ENCODE results near the gene EYS.
"Not testable (repeated sequence)": the region's sequence is repeated elsewhere in the genome, so short reads cannot be mapped to it uniquely, and the experiment has no call there.

EYS gene

DNA sequence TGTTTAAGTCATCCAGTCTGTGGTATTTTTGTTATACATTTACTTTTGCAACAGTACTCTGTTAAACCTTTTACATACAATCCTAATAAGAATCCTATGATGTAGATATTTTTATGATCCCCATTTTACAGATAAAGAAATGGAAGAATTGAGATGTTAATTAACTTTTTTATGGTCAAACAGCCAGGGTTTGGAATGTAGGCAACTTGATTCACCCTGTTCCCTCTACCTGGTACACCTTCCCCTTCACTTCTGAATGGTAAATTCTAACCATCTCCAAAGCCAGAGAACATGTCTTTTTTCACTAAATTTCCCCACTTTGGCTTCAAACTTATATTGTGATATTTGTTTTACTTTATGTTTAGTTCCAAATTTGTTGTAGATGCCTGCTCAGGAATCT, 1771.3 kb downstream of the EYS start:
- in situ Hi-C loops (cut with MboI; ENCODE audit: low sequenced_read_pairs), result no loop called here

DNA sequence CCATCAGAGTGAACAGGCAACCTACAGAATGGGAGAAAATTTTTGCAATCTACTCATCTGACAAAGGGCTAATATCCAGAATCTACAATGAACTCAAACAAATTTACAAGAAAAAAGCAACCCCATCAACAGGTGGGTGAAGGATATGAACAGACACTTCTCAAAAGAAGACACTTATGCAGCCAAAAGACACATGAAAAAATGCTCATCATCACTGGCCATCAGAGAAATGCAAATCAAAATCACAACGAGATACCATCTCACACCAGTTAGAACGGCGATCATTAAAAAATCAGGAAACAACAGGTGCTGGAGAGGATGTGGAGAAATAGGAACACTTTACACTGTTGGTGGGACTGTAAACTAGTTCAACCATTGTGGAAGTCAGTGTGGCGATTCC, 1773.1 kb downstream of the EYS start:
- in situ Hi-C loops (cut with MboI; ENCODE audit: low sequenced_read_pairs), result not testable (repeated sequence)

DNA sequence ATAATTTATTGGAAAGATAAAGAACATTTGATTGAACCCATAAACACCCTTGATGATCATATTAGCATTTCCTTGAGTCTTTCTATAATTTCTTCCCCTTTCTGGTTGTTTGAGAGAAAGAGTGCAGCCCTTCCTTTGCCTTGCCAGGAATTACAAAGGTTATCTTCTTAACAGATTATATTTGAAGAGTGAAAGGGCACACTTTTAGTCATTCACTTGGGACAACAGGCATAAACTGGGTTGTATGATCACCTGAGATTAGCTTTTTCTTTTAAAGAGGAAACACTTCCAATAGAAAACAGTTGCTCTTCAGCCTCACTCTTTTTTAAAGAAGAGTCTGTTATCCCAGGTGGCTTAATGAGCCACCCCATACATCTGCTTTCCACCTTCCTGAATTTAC, 1776.2 kb downstream of the EYS start:
- in situ Hi-C loops (cut with MboI; ENCODE audit: low sequenced_read_pairs), result no loop called here

DNA sequence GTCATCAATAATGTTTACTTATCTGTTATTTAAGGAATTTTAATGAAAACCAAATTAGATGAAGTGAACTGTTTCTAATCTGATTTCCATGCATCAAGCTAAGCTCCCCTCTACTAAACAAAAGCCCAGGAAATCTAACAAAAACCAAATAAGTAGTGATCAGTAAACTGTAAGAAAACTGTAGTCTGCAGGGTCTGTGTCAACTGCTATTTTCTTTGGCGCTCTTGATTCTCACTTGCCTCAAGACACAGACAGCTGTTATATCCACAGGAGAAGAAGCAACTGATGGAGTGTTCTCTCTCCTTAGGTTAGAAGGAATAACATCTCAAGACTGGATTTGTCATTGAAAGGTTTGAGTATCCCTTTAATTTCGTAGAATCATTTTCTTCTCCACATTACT, 1777.9 kb downstream of the EYS start:
- in situ Hi-C loops (cut with MboI; ENCODE audit: low sequenced_read_pairs), result no loop called here

DNA sequence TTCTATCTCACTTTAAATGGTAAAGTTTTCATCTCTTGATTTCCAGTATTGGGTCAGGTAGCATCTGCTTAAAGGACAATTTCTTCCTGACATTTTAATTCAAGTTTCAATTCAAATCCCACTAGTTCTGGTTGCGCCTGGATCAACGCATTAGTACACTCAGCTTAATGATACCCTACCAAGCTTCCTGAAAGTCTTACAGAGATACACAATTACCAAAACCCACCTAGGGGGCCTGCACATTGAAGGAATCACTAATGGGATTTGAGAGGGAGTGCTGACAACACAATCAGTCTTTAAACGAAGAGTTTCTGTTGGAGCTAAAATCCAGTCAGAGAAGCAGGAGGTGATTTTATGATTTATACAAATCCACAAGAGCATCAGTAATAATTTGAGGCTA, 1778.4 kb downstream of the EYS start:
- in situ Hi-C loops (cut with MboI; ENCODE audit: low sequenced_read_pairs), result no loop called here

DNA sequence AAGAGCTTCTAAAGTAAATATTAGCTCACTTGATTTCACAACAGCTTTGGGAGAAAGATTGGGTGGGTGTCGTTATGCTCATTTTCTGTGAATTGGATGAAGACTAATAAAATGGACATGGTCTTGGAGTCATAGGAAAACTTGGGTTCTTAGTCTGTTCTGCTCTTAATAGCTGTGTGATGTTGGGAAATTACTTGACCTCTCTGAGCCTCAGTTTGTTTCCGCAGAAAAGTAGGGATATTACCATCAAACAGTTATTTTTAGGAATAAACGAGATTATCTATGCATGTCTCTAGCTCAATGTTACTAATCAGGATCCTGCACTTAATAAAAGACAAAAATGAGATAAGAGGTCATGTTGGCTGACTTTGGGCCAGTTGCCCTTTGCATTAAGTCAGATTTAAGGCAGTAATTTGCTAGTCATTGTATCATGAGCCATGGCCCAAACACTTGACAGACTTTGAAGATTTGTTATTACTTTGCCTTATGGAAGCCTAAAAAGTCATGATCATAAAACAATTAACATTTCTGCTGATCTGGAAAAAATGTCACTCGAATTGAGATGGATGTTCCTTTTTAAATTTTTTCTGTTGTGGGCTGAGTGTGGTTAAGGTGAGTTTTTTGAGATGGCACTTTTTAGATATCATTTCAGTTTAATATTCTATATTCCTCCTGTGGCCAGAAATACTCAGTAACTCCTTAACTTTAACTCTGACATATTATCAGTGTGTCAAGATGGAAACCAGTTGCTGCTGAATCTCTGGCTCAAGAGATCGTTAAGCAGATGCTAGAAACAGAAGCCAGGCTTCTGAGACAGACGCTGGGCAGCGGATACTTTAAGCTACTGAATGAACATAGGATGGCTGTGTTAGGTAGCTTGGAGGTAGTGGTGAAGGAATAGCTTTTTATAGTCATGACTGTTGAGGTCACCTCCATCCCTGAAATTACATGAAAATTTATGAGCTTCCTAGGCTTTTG, 1779.8 kb downstream of the EYS start:
- in situ Hi-C loops (cut with MboI; ENCODE audit: low sequenced_read_pairs), result no loop called here

DNA sequence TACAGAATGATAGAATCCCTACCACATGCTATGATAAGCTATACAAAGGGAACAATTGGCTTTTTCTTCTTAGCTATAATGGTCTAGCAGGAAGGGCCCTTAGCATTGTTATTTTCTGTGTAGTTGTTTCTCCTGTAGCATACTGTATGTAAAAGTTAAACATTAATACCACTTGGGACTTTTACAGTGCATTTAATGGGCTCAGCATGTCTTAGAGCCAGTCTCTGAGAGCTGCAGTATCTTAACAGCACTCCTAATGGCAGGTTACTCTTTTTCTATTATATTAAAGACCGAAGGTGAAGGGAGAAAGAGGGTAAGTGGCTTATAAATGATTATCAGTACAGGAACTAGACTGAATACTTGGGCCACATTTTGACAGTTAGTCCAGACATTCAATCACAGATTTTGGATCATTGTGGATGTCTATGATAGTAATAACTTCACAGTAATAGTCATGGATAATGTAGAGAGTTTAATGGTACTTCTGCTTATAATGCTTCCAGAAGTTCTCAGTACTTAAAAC, 1780.7 kb downstream of the EYS start:
- in situ Hi-C loops (cut with MboI; ENCODE audit: low sequenced_read_pairs), result no loop called here

DNA sequence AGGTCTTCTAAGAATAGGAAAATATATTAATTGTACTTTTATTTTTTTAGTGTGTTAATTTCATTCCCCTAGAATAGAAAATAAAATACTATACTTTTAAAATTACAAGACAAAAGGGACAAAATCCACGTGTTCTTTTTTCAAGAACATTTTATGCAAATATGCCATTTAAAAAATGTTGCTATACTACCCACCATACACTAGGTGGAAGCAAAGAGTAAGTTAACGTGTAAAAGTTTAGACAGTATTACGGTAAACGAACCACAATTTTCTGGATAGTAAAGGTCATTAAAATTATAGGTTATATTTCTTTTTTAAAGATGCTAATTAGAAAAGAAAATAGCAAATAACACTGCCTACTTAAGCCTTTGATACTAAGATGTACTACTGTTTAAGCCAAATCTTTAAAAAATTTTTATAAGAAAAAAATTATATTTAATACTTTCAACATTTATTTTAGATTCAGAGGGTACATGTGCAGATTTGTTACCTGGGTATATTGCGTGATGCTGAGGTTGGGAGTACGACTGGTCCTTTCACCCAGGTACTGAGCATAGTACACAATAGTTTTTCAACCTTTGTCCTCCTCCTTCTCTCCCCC, 1783.8 kb downstream of the EYS start:
- in situ Hi-C loops (cut with MboI; ENCODE audit: low sequenced_read_pairs), result no loop called here

DNA sequence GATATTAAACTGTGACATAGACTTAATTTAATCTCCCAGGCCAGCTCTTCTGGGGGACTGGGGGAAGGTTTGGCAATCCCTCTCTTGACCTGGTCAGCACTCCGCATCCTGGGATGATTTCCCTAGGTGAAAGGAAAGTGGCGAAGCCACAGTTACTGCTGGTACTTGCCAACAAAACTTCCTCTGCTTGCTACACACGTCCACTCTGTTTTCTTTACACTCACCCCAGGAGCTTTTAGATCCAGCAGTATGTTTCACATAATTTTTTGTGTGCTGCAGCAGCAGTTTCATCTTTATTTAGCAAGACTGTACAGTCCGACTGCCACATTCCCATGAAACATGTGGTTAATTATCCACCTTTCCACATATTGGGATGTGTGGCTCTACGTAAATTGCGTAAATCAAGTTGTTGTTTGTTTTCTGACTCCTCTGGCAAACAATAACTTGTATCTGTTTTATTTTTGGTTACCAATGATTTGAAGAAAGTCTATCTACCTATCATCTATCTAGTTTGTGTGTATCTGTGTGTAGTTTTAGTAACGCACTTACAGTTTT, 1787.4 kb downstream of the EYS start:
- in situ Hi-C loops (cut with MboI; ENCODE audit: low sequenced_read_pairs), result no loop called here

DNA sequence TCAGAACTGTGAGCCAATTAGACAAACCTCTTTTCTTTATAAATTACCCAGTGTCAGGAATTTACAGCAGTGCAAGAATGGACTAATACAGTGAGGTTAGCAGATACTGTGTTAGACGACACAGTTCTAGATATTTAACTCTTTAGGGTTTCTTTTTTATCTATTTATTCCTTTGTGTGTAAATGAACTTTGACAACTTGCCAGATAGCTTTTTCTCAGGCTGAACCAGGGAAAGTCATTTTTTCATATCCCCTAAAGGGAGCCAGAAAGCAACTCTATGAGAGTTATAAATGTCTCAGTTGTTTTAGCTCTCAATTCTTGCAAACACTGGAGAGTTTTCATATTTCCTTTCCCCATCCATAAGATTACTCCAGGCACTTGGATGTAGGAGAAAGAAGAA, 1794.1 kb downstream of the EYS start:
- in situ Hi-C loops (cut with MboI; ENCODE audit: low sequenced_read_pairs), result no loop called here

DNA sequence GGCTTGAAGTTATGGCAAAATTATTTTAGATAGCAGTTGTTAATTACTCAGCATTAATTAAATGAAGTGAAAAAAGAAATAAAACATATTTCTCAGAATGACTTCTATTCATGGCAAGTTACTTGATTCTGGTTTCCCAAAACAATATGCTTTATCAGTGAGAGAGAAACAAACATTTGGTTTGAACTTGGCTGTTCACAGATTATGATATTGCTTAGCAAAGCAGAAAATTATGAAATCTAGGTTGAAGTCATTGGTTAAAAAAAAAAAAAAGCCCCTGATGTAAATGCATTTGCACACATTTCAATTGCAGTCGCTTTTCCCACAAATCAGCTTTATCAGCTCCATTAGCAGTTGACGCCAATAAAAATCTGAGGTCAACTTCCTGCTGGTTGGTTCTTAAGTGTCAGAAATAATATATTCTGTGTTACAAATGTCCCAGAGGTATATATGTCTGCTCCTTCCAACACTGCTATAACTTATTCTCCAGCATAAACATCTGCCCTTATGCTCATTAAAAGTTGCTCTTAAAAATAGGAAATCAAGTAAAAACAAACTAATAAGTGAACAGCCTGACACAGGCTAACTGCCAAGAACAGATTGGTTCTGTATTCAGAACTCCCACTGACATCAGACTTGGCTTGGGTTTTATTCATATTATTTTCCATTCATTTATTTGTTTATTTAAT, 1796.0 kb downstream of the EYS start:
- in situ Hi-C loops (cut with MboI; ENCODE audit: low sequenced_read_pairs), result no loop called here

DNA sequence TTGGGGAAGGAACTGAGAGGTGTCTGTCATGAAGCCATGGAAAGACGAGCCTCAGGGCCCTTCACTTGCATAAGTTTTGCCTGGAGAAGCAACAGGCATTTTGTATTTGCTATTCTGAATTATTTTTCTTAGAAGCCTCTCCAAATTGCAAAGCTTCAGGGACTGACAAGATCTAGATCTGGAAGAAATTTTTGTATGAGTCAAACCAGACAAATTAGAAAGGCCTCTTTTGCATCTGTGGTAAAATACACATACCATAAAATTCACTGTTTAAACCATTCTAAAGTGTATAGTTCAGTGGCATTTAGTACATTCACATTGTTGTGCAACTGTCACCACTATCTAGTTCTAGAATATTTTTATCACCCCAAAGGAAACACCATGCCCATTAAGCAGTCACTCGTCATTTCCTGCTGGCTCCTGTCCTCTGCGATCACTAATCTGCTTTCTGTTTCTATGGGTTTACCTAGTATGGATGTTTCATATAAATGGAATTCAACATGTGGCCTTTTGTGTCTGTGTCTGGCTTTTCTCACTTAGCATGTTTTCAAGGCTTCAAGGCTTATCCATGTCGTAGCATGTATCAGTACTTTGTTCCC, 1802.3 kb downstream of the EYS start:
- in situ Hi-C loops (cut with MboI; ENCODE audit: low sequenced_read_pairs), result no loop called here

DNA sequence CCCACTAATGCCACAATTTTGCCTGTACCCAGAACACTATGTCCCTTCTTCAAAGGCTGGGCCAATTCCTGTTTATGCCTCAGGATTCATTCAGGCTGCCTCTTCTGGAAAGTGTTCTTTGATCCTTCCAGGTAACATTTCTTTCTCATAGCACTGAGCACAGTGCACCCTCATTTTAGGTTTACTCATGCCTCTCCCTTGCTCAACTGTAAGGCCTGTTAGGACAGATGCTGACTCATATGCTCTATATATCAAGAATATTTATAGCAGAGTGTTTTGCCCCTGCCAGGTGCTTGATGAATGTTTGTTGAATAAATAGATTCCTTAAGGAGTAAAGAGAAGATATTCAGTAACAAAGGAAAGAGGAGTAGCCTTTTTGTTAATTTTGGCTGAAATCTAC, 1807.5 kb downstream of the EYS start:
- in situ Hi-C loops (cut with MboI; ENCODE audit: low sequenced_read_pairs), result no loop called here

DNA sequence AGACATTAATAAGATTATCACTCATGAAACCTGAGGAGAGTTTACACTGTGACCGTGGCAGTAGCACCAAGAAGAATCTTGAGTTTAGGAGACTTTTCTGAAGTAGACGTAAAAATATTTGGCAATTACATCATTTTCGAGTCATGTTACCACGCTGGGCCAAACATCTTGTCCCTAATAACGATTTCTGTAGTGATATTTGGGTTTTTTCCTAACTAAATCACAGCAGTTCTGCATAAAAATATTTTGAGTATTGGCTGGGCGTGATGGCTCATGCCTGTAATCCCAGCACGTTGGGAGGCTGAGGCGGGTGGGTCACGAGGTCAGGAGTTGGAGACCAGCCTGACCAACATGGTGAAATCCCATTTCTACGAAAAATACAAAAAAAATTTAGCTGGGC, 1809.1 kb downstream of the EYS start:
- in situ Hi-C loops (cut with MboI; ENCODE audit: low sequenced_read_pairs), result no loop called here

DNA sequence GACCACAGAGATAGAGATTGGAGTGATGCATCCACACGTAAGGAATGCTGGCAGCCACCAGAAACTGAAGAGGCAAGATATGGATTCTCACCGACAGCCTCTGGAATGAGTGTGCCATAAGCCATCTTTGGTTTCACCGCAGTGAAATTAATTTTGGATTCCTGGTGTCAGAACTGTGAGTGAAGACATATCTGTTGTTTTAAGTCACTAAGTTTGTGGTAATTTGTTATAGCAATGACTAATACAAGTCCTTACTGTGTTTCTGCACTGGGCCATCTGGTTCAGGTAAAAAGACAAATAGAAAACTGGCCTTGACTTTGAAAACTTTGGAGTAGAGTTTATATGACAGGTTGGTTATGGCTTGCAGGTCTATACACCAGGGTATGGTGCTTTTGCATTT, 1809.6 kb downstream of the EYS start:
- in situ Hi-C loops (cut with MboI; ENCODE audit: low sequenced_read_pairs), result no loop called here

DNA sequence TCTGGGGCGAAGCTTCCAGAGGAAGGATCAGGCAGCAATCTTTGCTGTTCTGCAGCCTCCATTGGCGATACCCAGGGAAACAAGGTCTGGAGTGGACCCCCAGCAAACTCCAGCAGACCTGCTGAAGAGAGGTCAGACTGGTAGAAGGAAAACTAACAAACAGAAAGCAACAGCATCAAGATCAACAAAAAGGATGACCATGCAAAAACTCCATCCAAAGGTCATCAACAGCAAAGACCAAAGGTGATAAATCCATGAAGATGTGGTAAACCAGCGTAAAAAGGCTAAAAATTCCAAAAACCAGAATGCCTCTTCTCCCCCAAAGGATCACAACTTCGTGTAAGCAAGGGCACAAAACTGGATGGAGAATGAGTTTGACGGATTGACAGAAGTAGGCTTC, 1818.6 kb downstream of the EYS start:
- in situ Hi-C loops (cut with MboI; ENCODE audit: low sequenced_read_pairs), result no loop called here

DNA sequence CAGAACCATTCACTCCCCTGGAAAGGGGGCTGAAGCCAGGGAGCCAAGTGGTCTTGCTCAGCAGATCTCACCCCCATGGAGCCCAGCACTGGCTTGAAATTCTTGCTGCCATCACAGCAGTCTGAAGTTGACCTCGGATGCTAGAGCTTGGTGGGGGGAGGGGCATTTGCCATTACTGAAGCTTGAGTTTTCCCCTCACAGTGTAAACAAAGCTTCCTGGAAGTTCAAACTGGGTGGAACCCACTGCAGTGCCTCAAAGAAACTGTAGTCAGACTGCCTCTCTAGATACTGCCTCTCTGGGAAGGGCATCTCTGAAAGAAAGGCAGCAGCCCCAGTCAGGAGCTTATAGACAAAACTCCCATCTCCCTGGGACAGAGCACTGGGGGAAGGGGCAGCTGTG, 1819.2 kb downstream of the EYS start:
- in situ Hi-C loops (cut with MboI; ENCODE audit: low sequenced_read_pairs), result not testable (repeated sequence)

DNA sequence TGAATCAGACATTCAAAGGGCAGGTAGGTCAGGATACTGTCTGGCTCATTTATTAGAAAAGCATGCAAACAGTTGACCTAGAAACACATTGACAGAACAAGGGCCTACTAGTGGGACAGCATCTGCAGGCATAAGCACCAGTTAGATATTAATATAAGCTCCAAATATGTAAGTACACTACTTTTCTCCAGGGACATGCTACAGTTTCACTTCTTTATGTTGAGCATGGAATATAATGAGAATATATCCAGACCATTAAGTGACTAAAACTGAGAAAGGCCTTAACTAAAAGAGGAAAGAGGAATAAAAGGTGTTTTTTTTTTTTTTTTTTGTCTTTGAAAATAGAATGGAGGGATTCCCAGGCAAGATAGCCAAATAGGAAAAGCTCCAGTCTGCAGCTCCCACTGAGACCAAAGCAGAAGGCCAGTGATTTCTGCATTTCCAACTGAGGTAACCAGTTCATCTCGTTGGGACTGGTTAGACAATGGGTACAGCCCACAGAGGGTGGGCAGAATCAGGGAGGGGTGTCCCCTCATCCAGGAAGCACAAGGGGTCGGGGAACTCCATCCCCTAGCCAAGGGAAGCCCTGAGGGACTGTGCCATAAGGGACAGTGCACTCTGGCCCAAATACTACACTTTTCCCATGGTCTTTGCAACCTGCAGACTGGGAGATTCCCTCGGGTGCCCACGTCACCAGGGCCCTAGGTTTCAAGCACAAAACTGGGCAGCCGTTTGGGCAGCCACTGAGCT, 1819.8 kb downstream of the EYS start:
- in situ Hi-C loops (cut with MboI; ENCODE audit: low sequenced_read_pairs), result no loop called here

DNA sequence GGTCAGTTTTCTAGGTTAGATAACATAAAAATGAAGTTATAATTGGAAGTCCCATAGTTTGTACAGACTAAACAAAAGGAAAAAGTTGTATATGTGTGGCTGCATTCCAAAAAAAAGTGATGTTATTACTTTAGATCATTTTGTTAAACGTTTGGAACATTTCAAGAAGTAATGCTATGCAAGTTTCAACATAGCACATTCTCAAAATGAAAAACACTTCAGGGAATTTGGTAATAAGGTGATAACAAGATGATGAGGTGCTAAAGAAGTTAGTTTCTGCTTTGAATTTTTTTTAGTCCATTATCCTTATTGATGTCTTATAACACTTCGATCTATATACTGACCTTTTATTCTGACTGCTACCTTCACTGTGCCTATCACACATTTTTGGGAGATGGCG, 1820.7 kb downstream of the EYS start:
- in situ Hi-C loops (cut with MboI; ENCODE audit: low sequenced_read_pairs), result no loop called here

DNA sequence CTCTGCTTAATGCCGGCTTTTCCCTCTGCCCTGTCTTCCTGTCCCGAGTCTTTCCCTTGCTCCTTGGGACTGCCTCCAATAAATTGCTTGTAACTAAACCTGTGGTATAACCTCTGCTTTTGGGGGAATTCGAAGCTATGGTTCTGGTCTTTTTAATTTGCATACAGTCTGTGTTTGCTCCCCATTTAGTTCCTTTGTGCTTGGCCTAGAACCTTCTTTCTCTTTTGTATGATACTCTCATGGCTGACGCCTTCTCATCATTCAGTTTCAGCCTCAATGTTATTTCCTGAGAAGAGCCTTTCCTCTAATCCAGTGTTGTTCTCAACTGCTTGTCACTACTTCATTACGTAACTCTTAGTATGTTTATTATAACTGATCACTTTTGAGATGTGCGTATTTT, 1823.4 kb downstream of the EYS start:
- in situ Hi-C loops (cut with MboI; ENCODE audit: low sequenced_read_pairs), result no loop called here
